GM18868 (cell line): ENCODE data around the gene KRT27.

Source experiments
- ATAC-seq: cut with Tn5 transposase; IDR thresholded peaks from one replicate; pipeline ENCODE4 v1.9.1; 2021; ENCODE audit warnings: mild to moderate bottlenecking, moderate library complexity; ENCODE audit not compliant: unreplicated experiment

The KRT27 gene

DNA sequence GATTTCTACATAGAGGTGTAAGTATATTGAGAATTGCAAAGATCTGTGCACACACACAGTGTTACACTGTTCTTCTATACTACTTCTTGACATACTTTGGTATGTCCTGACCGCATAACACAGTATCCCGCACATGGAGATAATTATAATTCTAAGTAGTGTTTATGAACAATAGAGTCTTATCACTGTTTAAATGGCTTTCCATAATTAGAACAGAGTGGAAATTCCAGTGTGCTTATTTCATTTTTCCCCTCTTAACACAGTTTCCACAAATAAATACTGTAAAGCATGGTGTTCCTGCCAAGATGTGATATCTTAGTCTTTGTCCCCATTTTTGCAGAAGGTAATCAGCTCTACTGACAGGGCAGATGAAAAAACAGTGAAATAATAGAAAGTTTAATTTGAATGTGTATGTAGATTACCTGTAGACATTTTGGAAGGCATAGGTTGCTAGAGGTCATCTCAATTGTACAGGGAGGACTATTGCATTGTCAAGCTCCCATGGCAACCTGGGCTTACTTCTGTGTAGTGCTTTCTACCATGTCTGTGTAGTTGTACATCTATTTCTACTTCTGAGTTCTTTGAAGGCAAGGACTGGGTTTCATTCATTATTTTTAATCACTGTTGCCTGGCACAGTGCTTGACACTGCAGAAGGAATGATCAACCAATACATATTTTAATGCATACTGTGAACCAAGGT, 27.5 kb upstream of the KRT27 start:
- ATAC-seq: no peak

DNA sequence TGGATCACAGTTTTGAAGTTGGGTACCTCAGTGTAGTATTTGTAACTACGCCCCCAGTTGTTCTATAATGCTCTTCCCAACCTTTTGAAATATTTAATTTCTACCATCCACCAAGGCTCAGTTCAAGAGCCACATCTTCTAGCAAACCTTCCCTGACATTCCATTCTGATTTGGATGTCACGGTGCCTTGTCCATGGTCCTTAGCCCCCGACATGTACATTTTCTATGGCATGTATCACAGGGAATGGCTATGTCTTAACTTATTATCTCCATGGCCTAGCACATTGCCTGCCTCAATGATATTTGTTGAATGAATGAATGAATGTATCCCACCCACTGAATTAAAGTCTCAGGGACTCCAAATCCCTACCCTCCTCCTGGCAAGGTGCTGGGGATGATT, 23.8 kb upstream of the KRT27 start:
- ATAC-seq: no peak

DNA sequence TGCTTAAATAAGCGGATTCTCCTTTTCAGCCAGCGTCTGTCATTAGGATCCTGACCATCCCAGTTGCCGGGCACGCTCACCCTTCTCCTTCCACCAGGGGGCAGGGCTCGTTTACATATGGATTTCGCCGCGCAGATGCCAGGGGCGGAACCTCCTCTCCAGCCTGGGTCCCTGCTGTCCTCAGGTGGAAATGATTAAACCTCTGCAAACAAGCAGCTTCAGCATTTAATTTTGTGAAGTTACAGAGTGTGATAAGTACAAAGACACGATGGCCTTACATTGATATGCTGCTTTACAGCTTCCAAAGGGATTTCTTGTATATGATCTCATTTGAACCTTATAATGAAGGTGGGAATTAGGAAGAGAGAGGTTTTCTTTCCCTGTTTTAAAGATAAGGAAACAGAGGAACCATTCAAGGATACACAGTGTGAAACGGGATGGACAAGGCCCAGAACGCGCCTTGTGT, 21.3 kb upstream of the KRT27 start:
- ATAC-seq: no peak

DNA sequence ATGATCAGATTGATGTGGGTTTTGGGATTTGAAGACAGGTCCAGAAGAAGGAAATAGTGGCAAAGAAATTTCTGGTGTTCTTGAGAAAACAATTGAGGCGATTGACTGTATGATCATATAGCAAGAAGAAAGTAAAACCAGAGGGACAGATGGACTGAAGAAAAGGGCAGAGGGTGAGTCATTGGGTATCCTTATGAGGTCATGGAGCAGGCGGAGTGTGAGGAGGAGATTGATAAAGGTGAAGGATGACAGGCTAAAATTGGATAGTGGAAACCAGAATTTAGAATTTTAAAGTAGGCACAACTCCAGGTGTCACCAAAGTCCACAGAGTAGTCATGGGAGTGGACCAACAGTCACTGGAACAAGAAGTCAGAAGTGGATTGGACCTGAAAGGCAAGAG, 18.8 kb upstream of the KRT27 start:
- ATAC-seq: no peak

DNA sequence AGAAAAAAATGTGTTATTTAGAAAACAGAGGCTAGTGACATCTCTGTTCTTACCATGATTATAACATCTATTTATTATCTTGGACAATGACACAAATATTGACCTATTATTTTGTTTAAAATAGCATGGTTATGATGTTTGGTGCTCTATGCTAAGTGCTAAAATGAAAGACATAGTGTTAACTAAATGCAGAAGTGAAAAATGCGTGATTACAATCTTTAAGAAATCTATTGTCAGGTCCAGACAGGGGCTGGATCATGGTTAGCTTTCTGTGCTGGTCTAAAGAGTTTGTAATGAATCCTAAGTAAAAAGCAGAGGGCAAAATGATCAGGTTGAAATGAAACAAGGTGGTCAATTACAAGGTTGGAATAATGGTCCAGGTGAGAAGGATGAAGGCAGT, 18.0 kb upstream of the KRT27 start:
- no peak for ATAC-seq

DNA sequence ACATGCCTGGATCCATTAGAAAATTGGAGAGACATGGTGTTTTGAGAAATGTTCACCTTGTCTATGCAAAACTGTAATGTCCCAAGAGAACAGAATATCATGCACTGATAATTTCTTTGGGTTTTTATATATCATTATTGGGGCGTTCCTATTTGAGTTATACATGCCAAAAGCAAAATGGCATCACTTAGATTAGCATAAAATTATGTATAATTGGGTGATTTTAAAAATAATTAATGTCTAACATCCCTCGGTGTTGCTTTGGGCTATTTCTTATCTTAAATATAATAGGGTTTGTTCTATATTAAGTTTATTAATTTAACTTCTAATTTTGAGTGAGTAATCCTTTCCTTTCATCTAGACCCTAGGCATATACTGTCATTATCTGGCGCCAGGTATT, 17.5 kb upstream of the KRT27 start, which contains the start of gene KRT28:
KRT28 (minus strand) TSS at position 101 of the 400 bp plus-strand sequence; CDS start at position 35, 66 bp downstream.
- ATAC-seq: no peak

DNA sequence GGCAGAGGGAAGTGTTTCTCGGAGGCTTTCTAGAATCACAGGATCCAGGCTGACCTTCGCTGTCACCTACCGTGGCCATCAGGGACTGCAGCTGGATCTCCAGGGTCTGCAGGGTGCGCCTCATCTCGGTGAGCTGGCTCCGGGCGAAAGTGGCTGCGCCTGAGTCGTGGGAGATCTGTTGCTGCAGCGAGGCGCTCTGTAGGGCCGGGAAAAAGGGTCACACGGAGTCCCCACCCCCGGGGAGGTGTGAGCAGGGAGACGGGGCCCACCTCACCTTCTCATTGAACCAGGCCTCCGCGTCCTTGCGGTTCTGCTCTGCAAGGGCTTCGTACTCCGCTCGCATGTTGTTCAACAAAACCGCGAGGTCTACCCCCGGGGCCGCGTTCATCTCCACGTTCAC, 14.5 kb upstream of the KRT27 start:
- no peak for ATAC-seq

DNA sequence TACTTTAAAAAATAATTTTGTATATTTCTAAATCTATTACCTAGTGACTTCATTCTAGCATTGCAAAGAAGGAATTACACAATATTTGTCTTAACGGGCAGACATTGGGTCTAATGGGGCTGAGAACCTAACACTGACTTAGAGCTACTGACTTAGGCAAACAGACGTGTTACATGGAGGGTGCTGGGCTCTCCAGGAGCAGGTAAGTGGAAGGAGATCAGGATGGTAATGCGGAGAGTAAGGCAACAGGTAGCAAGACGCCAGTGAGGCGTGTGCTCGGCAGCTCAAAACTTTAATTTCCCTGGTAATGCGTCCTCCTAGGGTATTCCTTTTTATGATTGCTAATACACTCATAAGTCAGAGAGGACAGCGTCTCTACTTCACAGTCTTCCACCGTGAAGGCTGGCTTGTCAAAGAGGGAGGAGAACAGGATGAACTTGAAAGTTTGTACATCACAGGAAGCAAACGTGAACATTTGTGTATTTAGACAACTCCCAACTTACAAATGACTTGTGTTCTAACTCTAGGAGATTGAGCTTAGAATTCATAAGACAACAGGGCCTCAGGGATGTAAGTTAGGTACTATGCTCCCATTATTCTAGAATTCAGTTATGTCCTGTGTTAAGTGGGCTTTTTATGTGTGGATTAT, 12.8 kb upstream of the KRT27 start:
- no peak for ATAC-seq

DNA sequence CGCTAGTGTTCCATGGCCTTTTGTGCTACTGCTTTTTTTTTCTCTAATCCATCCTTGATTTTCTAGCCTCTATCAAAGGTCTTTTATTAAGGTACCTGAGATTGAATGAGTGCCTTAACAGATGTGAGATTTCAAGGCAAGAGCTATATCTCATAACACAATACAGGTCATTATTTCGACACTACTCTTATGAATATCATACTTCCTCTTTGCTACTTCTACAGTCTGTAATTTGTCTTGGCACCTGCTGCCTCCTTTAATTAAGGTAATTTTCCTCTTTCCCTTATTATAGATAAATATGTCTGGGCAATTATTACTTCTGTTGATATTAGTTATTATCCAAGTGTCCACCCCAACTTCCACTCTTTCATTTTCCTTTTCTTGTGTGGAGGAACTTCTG, 12.1 kb upstream of the KRT27 start:
- no peak for ATAC-seq

DNA sequence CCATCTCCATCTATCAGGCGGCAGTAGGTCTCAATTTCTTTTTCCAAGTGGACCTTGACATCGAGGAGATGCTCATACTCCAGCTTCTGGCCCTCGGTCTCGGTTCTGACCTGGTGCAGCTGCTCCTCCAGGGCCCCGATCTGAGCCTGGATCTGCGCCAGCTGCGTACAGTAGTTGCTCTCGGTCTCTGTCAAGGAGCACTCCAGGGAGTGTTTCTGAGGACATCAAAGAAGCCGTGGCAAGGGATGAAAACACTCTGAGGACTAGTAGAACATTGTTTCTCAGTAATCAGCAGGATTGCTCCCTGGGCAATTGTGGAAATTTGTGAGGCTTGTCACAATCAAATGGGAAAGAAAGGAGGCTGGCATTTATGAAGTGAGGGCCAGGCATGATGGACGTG, 11.5 kb upstream of the KRT27 start:
- no peak for ATAC-seq

DNA sequence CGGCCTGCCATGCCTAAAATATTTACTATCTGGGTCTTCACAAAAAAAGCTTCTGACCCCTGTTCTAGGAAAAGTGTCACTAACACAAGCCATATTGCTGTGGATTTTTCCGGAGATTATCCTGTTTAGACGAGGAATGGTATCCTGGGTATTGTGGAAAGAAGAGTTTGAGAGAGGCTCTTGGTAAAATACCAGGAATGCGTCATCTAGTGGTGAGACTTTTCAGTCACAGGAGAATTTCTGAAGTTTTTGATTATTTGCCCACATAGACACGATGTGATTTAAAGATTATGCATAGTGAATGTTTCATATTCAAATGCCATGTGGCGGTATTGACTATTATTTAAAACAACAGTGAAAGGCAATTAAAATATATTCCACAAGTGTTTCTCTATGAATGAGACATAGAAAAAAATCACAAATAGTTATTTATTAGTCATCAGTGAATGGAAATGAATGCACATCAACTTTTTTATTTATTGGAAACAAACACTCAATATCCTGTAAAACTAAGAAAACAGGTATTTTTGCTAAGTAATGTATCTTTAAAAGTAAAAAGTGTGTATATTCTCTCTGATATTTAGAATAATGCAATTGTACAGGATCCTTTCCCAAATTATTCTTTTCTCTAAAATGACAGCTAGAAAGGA, 9.6 kb upstream of the KRT27 start:
- no peak for ATAC-seq

DNA sequence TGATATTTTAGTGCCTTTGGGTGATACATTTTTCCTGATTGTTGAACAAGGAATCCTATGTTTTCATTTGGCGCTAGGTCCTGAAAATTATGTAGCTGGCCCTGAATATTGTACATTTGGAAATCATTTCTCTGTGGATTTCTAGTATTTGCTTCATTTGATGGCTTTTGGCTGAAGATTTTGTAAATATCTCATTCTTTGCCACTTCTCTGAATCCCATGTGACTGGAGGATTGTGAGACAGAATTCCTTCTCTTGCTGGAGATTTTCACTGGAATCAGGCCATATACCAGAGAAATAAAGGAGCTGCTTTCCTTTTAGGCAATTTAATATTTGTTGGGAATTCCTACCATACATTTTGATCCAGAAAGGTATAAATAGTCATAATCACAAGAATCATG, 8.8 kb upstream of the KRT27 start:
- no peak for ATAC-seq

DNA sequence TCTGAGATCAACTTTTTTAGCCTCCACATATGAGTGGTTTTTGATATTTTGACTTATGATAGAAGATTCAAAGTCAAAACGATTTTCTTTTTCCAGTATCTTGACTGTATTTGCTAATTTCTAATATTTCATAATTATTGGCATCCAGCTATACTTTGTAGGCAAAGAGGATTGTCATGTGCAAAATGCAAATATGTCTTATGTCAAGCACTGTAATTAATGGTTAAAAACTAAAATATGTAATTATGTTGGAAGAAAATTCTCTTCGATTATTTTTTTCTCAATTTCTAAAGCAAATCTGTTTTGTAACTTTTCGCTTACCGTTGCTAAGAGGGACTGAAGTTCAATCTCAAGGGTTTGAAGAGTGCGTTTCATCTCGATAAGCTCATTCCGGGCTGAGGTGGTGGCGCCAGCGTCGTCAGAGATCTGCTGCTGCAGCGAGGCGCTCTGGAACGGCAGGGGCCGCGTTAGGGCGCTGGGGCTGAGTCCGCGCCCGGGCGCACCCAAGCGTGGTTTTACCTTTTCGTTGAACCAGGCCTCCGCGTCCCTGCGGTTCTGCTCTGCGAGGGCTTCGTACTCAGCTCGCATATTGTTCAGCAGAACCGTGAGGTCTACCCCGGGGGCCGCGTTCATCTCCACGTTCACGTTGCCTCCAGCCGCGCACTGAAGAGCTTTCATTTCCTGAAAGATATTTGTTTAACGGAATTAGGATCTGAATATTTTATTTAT, 3.0 kb downstream of the KRT27 start:
- ATAC-seq: no peak

DNA sequence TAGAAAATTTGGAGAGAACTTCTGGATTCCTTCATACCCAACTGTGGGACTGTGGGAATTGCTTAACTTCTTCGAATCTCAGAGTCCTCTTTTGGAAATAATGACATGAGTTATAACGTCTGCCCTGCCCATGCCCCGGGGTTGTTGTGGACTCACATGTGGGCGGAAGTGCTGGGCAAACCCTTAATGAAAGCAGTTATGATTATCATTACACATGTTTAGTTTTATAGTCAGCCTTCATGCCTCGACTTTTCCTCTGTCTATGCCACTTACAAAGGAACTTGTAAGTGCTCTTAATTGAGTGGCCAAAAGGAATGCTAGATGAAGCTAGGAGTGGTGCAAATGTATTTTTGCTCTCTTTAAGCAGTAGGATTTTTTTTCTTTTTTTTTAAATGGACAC, 3.9 kb downstream of the KRT27 start:
- ATAC-seq: no peak

DNA sequence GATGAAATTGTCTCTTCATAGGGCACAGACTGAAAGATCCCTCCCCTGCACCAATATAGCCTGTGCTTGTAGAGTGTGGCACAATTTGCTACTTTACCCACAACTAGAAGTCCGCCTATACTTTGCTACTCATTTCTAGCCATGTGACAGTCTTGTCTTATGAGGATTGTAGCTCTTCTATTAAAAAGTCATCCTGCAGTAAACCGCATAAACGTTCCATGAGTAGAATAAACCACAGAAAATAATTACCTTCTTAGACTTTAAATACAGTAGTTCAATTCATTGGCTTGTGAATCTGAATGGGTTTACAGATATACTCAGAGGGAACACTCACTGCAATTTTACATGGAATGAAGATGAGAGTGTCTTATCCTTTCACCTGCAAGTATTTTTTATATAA, 4.4 kb downstream of the KRT27 start:
- no peak for ATAC-seq

DNA sequence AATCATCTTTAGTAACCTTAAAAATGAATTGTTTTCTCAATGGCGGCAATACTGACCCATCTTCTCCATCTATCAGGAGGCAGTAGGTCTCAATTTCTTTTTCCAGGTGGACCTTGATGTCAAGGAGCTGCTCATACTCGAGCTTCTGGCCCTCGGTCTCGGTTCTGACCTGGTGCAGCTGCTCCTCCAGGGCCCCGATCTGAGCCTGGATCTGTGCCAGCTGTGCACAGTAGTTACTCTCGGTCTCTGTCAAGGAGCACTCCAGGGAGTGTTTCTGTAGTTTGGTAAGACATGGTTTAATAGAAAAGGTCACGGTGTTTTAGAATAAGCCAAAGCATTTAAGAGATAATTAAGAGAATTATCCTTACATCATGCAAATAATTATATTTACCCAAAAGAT, 4.9 kb downstream of the KRT27 start:
- no peak for ATAC-seq

DNA sequence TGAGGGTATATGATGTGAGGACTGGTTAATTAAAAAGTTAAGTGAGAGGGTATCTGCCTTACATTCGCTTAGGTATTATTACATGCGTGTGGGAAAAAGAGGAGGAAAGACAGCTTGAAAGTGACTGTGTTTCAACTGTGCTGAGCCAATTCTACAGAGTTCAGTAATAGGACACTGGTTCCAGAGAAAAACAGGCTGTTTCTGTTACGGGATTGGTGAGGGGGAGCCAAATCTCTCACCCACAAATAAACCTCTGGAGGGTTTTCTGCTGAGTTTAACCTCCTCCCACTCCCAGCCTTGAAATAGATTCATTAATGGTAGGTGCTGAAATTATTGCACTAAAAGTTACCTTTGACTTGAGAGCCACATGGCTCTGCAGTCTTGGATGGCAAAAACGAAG, 6.4 kb downstream of the KRT27 start:
- ATAC-seq: no peak

DNA sequence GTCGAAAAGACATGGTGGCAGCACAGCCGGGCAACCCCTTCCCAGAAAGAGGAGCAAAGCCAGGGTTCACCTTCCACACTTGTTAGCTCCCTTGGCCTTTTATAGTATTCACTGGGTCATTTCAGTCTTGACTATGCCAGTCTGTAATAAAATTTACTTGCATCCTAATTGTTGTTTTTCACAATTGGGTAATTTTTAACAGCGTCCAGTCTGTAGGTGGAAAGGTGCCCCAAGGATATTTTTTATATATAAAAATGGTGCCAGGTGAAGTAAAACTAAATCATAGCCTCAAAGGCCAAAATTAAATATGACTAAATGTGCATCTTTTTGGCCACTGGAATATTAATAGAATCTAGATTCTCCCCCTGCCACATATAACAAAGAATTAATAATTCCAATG, 10.2 kb downstream of the KRT27 start, which contains the start of gene KRT26:
KRT26 (minus strand) TSS at position 101 of the 400 bp plus-strand sequence; CDS start at position 13, 88 bp downstream.
- no peak for ATAC-seq

DNA sequence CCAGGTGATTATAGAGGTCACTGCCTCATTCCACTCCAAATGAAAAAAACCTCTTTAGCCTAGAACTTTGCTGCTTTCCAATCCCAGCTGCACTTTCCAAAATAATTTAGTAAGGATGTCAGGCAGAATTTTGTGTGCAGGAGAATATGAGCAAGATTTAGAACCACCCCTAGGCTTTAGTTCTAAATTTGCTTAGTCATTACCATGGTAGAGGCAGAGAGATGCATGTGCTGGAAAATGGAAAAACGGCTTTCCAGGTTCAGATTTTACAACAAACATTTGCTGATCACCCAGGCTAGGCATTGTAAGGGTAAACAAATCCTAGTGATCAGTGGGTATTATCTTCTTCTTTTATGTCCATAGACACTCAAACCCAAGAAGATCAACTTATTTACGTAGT, 16.7 kb downstream of the KRT27 start:
- no peak for ATAC-seq

DNA sequence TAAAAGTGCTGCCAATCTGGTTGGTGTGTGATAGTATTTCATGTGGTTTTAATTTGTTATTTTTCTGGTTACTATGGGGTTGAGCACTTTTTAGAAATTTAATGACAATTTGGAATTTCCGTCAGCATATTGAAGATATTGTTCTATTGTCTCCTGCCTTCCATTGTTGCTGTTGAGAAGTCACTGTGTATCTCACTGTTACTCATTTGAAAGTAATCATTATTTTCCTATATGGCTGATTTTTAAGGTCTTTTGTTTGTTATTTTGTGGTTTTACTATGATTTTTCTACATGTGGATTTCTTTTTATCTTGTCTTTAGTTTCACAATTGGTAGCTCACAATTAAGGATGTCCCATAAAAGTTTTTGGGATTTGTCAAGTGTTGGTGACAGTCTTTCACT, 18.6 kb downstream of the KRT27 start:
- ATAC-seq: no peak
